Fibroblast of mammary gland (primary cell): ENCODE measurements around the gene GRK5.

Experiments
- DNase-seq: peaks from one replicate; pipeline ENCODE4 v3.0.0-alpha.2; 2010; ENCODE audit warnings: low read depth
- H3K4me3 ChIP-seq: 2 replicates; pipeline ENCODE4 v1.5.1; 2011; ENCODE audit warnings: low read depth, mild to moderate bottlenecking, low read length, moderate library complexity; ENCODE audit not compliant: control insufficient read depth
- CTCF ChIP-seq: conservative IDR thresholded peaks from 2 replicates; pipeline ENCODE4 v1.5.1; 2011; ENCODE audit warnings: low read depth, low read length, inconsistent platforms; ENCODE audit not compliant: control insufficient read depth, insufficient read depth

GRK5 gene

GRCh38 chr10:119422682-119423509 is 215.5 kb downstream of the GRK5 start:
- no peak for DNase-seq
- no peak for TF ChIP-seq CTCF
- H3K4me3 ChIP-seq: no peak overlapping the region

- TF ChIP-seq CTCF: no peak
- H3K4me3 ChIP-seq: no peak overlapping the region
- DNase-seq: no peak
These were observed 216.3 kb downstream of the GRK5 start for GRCh38 chr10:119423510-119424257.

- TF ChIP-seq CTCF: no peak
- no peak overlapping the region for H3K4me3 ChIP-seq
- no peak for DNase-seq
These were observed 217.0 kb downstream of the GRK5 start for GRCh38 chr10:119424258-119424975.

- no peak for TF ChIP-seq CTCF
- no peak overlapping the region for H3K4me3 ChIP-seq
- no peak for DNase-seq
These were observed 217.9 kb downstream of the GRK5 start for GRCh38 chr10:119425102-119425880.

GRCh38 chr10:119425881-119426170 is 218.5 kb downstream of the GRK5 start:
- H3K4me3 ChIP-seq: no peak overlapping the region
- no peak for DNase-seq
- TF ChIP-seq CTCF: no peak

- TF ChIP-seq CTCF: no peak
These were observed 219.3 kb downstream of the GRK5 start for GRCh38 chr10:119426699-119427098.

More at GRCh38 chr10:119426699-119427098, 219.3 kb downstream of the GRK5 start:
- no peak overlapping the region for H3K4me3 ChIP-seq
- no peak for DNase-seq
